CD8-positive, alpha-beta memory T cell (primary cell): ENCODE results near the gene SENP3. TPM values are rescaled to one million over a fixed set of nuclear protein-coding genes. Genes with fewer than 3 reads are reported as not detected.
A peak's percentile ranks its signal among the peaks of the same experiment; 100 is the strongest.

Experiments
- CTCF ChIA-PET: fragments of 350-600 bp; sonication (Branson Sonifier 250); formaldehyde crosslinking; loops from one replicate; lab custom pipeline; 2021; ENCODE audit warnings: antibody characterized with exemption; lab: Charles Lee
- POLR2A ChIA-PET: fragments of 350-600 bp; sonication (Branson Sonifier 250); formaldehyde crosslinking; loops from one replicate; lab custom pipeline; 2021; ENCODE audit warnings: antibody characterized with exemption; lab: Charles Lee
- DNase-seq, 5 donors: peaks; one replicate each; pipeline versions ENCODE4 v3.0.0 to v3.0.0-alpha.2; 2020 to 2022; ENCODE audit warnings: mixed read lengths in 1 of 5
- H3K27ac ChIP-seq: one replicate; pipeline ENCODE4 v1.7.0; 2013; ENCODE audit warnings: low read depth, mild to moderate bottlenecking, low read length, moderate library complexity
- H3K27me3 ChIP-seq: 2 replicates; pipeline ENCODE4 v1.7.0; 2013; ENCODE audit warnings: low read length, mild to moderate bottlenecking; ENCODE audit not compliant: insufficient read depth, poor library complexity, severe bottlenecking
- H3K36me3 ChIP-seq: 2 replicates; pipeline ENCODE4 v1.7.0; 2013; ENCODE audit warnings: mild to moderate bottlenecking, low read length, moderate library complexity; ENCODE audit not compliant: insufficient read depth
- H3K4me1 ChIP-seq: 2 replicates; pipeline ENCODE4 v1.7.0; 2013; ENCODE audit warnings: mild to moderate bottlenecking, low read length, moderate library complexity; ENCODE audit not compliant: insufficient read depth
- H3K4me3 ChIP-seq: 2 replicates; pipeline ENCODE4 v1.7.0; 2013; ENCODE audit warnings: mild to moderate bottlenecking, low read length
- H3K9me3 ChIP-seq: 2 replicates; pipeline ENCODE4 v1.7.0; 2013; ENCODE audit warnings: mild to moderate bottlenecking, low read length
- H3K27ac Mint-ChIP-seq, 8 donors: one replicate each; pipeline ENCODE4 v1.8.0; 2020 to 2021; ENCODE audit warnings: mixed read lengths in 8 of 8, mild to moderate bottlenecking in 6 of 8, inconsistent platforms in 3 of 8, moderate library complexity in 3 of 8
- H3K27me3 Mint-ChIP-seq, 2 donors: one replicate each; pipeline ENCODE4 v1.8.0; 2020 to 2021; ENCODE audit warnings: mixed read lengths in 2 of 2, mild to moderate bottlenecking in 1 of 2, moderate library complexity in 1 of 2
- H3K36me3 Mint-ChIP-seq, 3 donors: one replicate each; pipeline ENCODE4 v1.8.0; 2020 to 2021; ENCODE audit warnings: mixed read lengths in 3 of 3, inconsistent platforms in 1 of 3, mild to moderate bottlenecking in 1 of 3
- H3K4me1 Mint-ChIP-seq, 3 donors: one replicate each; pipeline ENCODE4 v1.8.0; 2020 to 2021; ENCODE audit warnings: mixed read lengths in 3 of 3, inconsistent platforms in 1 of 3, mild to moderate bottlenecking in 1 of 3
- H3K4me3 Mint-ChIP-seq, 7 donors: one replicate each; pipeline ENCODE4 v1.8.0; 2020 to 2021; ENCODE audit warnings: mixed read lengths in 7 of 7, mild to moderate bottlenecking in 6 of 7, moderate library complexity in 4 of 7, inconsistent platforms in 2 of 7
- H3K9me3 Mint-ChIP-seq, 5 donors: one replicate each; pipeline ENCODE4 v1.8.0; 2020 to 2022; ENCODE audit warnings: mixed read lengths in 5 of 5, mild to moderate bottlenecking in 3 of 5, moderate library complexity in 2 of 5, inconsistent platforms in 1 of 5
- polyA plus RNA-seq: library from polyadenylated mRNA; unstranded; fragments of 300-500 nt; fragmentation: Illumina TruSeq; gene quantifications from one replicate; pipeline ENCODE4 v1.2.3, GENCODE V29; 2021
- total RNA-seq, 2 experiments: library from RNA; stranded (reverse); gene quantifications; one replicate each; pipeline ENCODE4 v1.2.3, GENCODE V29; 2021

The SENP3 gene
- total and polyA plus RNA-seq, 3 experiments from 2014 or later = 12.0 to 121 (median 111) TPM

GRCh38 chr17:7613769-7614424 is 52.2 kb downstream of the SENP3 start:
- peak overlapping the region; percentile 77 to 99 (median 89) for H3K27ac Mint-ChIP-seq
- peak overlapping the region; percentile 61 for H3K4me3 ChIP-seq
- H3K27ac ChIP-seq = peak overlapping the region; percentile 71
- H3K9me3 Mint-ChIP-seq = no peaks in the 10 kb centered on the region
- H3K36me3 Mint-ChIP-seq = peaks cover 0 to 16% (median 0%) of the 10 kb centered on the region in 3 donors
- peaks cover 34 to 48% (median 40%) of the 10 kb centered on the region in 3 donors for H3K4me1 Mint-ChIP-seq
- DNase-seq = no peak
- ChIA-PET POLR2A (interaction anchor here (0.6 to 3.2 kb wide), 8 partner anchors 13 to 130 kb away, joined by 3 to 61 read pairs (median 10); partner anchors contain the start of genes CD68, MPDU1, POLR2A and SAT2), CTCF (interaction anchor here (1.0 to 3.3 kb wide), 6 partner anchors 25 to 73 kb away, joined by 3 to 29 read pairs (median 8); partner anchors contain the start of genes ATP1B2, MPDU1, SENP3 and TP53)
- no peaks in the 10 kb centered on the region for H3K27me3 ChIP-seq
- no peaks in the 10 kb centered on the region for H3K36me3 ChIP-seq
- peak overlapping the region; percentile 82 to 91 (median 88) for H3K4me3 Mint-ChIP-seq
- peaks cover 26% of the 10 kb centered on the region for H3K4me1 ChIP-seq
- H3K9me3 ChIP-seq = no peaks in the 10 kb centered on the region
- no peaks in the 10 kb centered on the region for H3K27me3 Mint-ChIP-seq

DNA sequence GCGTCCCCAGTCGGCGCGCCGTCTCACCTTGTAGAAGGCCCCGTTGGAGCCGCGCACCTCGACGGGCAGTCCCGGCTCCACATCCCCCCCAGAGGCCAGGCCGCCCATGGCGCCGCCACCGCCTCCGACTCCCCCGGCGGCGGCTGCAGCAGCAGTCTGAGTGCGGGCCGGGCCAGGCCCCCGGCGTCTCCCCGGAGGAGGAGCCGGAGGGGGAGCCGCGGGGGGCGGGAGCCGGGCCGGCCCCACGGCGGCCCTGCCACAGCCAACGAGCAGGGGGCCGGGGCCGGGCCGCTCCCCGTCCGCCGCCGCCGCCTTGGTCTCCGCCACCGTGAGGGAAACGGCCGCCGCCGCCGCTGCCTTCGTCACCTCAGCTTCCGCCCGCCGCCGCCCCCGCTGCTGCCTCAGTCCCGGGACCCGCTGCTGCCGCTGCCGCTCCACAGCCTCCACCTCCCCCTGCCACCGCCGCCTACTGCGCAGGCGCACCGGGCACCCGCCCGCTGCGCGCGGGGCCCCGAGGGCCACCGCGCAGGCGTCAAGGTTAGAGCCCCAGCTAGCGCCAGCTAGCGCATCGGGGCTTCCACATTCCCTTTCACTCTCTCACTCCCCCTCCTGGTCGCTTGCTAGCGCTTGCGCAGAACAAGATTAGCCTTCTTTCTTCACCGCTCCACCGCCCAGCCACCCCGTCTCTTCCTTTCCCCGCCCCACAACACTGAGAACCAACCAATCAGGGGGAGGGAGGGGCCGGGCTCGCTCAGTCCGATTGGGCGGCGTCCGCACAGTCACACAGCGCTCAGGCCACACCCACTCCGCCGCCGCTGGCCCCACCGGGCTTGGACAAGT is 52.9 kb downstream of the SENP3 start, which contains the start of gene FXR2:
Gene FXR2 (minus strand): TSS at position 473 of the 840 bp plus-strand sequence. CDS start 365 bp downstream, at position 108.
- Mint-ChIP-seq H3K36me3 (peaks cover 0 to 16% (median 0%) of the 10 kb centered on the region in 3 donors), H3K27me3 (no peaks in the 10 kb centered on the region), H3K27ac (peak within 1 kb of the TSS; percentile 87 to 99 (median 96)), H3K9me3 (no peaks in the 10 kb centered on the region), H3K4me3 (peak within 1 kb of the TSS; percentile 82 to 96 (median 92)), H3K4me1 (peaks cover 31 to 41% (median 36%) of the 10 kb centered on the region in 3 donors)
- CTCF ChIA-PET = interaction anchor here (0.6 to 3.4 kb wide), 15 partner anchors 9 to 102 kb away, joined by 3 to 34 read pairs (median 5); partner anchors contain the start of genes ATP1B2, MPDU1, SAT2 and SENP3
- H3K4me1 ChIP-seq = peaks cover 26% of the 10 kb centered on the region
- H3K9me3 ChIP-seq = no peaks in the 10 kb centered on the region
- DNase-seq = peak; percentile 98 to 99 (median 98)
- POLR2A ChIA-PET = interaction anchor here (0.6 to 3.2 kb wide), 12 partner anchors 9 to 179 kb away, joined by 3 to 61 read pairs (median 6); partner anchors contain the start of genes CD68, MPDU1, POLR2A and SAT2
- H3K4me3 ChIP-seq = peak within 1 kb of the TSS; percentile 93
- H3K36me3 ChIP-seq = no peaks in the 10 kb centered on the region
- H3K27ac ChIP-seq = peak within 1 kb of the TSS; percentile 88
- H3K27me3 ChIP-seq = no peaks in the 10 kb centered on the region

GRCh38 chr17:7615265-7615747 is 53.6 kb downstream of the SENP3 start:
- Mint-ChIP-seq H3K27me3 (no peaks in the 10 kb centered on the region), H3K9me3 (no peaks in the 10 kb centered on the region), H3K36me3 (peaks cover 0 to 16% (median 0%) of the 10 kb centered on the region in 3 donors), H3K4me3 (peak overlapping the region; percentile 82 to 96 (median 92)), H3K4me1 (peaks cover 31 to 37% (median 34%) of the 10 kb centered on the region in 3 donors), H3K27ac (peak overlapping the region; percentile 87 to 99 (median 96))
- Histone ChIP-seq H3K9me3 (no peaks in the 10 kb centered on the region), H3K4me3 (peak overlapping the region; percentile 93), H3K36me3 (no peaks in the 10 kb centered on the region), H3K27me3 (no peaks in the 10 kb centered on the region), H3K27ac (peak overlapping the region; percentile 88), H3K4me1 (peaks cover 26% of the 10 kb centered on the region)
- ChIA-PET POLR2A (interaction anchor here (0.6 to 3.2 kb wide), 12 partner anchors 9 to 180 kb away, joined by 3 to 61 read pairs (median 6); partner anchors contain the start of genes CD68, MPDU1, POLR2A and SAT2), CTCF (interaction anchor here (0.7 to 3.4 kb wide), 11 partner anchors 10 to 102 kb away, joined by 3 to 34 read pairs (median 5); partner anchors contain the start of genes MPDU1, SAT2, SENP3 and TP53)
- no peak for DNase-seq

DNA sequence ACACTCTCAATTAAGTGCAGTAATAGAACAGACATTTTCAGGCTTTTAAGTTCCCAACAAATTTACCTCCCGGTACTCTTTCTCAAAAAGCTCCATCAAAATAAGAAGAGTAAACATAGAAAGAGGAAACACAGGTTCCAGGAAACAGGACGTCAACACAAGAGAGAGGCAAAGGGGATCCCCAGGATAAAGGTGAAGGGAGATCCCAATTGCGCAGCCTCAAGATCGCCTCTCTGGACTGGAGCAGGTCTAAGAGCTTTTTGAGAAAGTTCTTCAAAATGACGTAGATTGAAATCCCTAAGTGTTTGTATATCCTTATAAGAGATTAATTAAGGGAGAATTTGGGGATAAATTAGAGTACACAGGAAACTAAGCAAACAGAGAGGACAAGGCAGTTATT is 56.9 kb downstream of the SENP3 start:
- Mint-ChIP-seq H3K4me3 (peak overlapping the region in 1 of 7 donors; percentile 45), H3K27me3 (no peaks in the 10 kb centered on the region), H3K9me3 (no peaks in the 10 kb centered on the region), H3K36me3 (peaks cover 0 to 5% (median 0%) of the 10 kb centered on the region in 3 donors), H3K27ac (no peak overlapping the region), H3K4me1 (peaks cover 5 to 6% (median 6%) of the 10 kb centered on the region in 3 donors)
- Histone ChIP-seq H3K9me3 (no peaks in the 10 kb centered on the region), H3K36me3 (no peaks in the 10 kb centered on the region), H3K4me1 (peaks cover 4% of the 10 kb centered on the region), H3K27me3 (no peaks in the 10 kb centered on the region), H3K27ac (no peak overlapping the region), H3K4me3 (no peak overlapping the region)
- ChIA-PET CTCF (interaction anchor here (1.3 kb wide), 1 partner anchor 35 kb away, joined by 3 read pairs; the partner anchor contains the start of gene MPDU1), POLR2A (interaction anchor here (0.7 kb wide), 1 partner anchor 296 kb away, joined by 3 read pairs; no protein-coding TSS in a partner anchor)
- DNase-seq = no peak

GRCh38 chr17:7620835-7621234 is 59.1 kb downstream of the SENP3 start:
- ChIA-PET POLR2A (no interaction called here), CTCF (interaction anchor here (1.2 kb wide), 1 partner anchor 66 kb away, joined by 4 read pairs; the partner anchor contains the start of gene TP53)
- Histone ChIP-seq H3K36me3 (no peaks in the 10 kb centered on the region), H3K9me3 (no peaks in the 10 kb centered on the region), H3K4me3 (no peak overlapping the region), H3K4me1 (no peaks in the 10 kb centered on the region), H3K27me3 (no peaks in the 10 kb centered on the region), H3K27ac (no peak overlapping the region)
- H3K27ac Mint-ChIP-seq = no peak overlapping the region
- H3K36me3 Mint-ChIP-seq = no peaks in the 10 kb centered on the region
- no peaks in the 10 kb centered on the region for H3K27me3 Mint-ChIP-seq
- no peaks in the 10 kb centered on the region for H3K4me1 Mint-ChIP-seq
- no peak for DNase-seq
- no peaks in the 10 kb centered on the region for H3K9me3 Mint-ChIP-seq
- H3K4me3 Mint-ChIP-seq = no peak overlapping the region

Other genes starting within 250 kb of the SENP3 start
Only the 30 nearest of the 31 such genes appear.
- gene NEURL4, start 232.6 kb upstream of the SENP3 start, total RNA-seq = 10 to 100 TPM; 60.1 to 60.7 TPM
- gene NEURL4, start 232.6 kb upstream of the SENP3 start, polyA plus RNA-seq = 2.7 TPM
- 100 to 1,000 TPM; 216 to 225 TPM for gene ACAP1, start 225.4 kb upstream of the SENP3 start, total RNA-seq
- 274 TPM for gene ACAP1, start 225.4 kb upstream of the SENP3 start, polyA plus RNA-seq
- 1 to 10 TPM; 4.6 to 5.1 TPM for gene KCTD11, start 209.8 kb upstream of the SENP3 start, total RNA-seq
- gene KCTD11, start 209.8 kb upstream of the SENP3 start, polyA plus RNA-seq = 1.9 TPM
- not detected for gene TMEM95, start 206.8 kb upstream of the SENP3 start, total RNA-seq
- not detected for gene TMEM95, start 206.8 kb upstream of the SENP3 start, polyA plus RNA-seq
- gene TNK1, start 180.8 kb upstream of the SENP3 start, total RNA-seq = 1 to 10 TPM; 4.4 to 5.8 TPM
- 3.1 TPM for gene TNK1, start 180.8 kb upstream of the SENP3 start, polyA plus RNA-seq
- 10 to 100 TPM; 79.1 to 81.6 TPM for gene PLSCR3, start 167.4 kb upstream of the SENP3 start, total RNA-seq
- 152 TPM for gene PLSCR3, start 167.4 kb upstream of the SENP3 start, polyA plus RNA-seq
- gene TMEM256, start 157.8 kb upstream of the SENP3 start, total RNA-seq = 10 to 100 TPM; 45.4 to 51.4 TPM
- gene TMEM256, start 157.8 kb upstream of the SENP3 start, polyA plus RNA-seq = 62.4 TPM
- gene NLGN2, start 154.1 kb upstream of the SENP3 start, total RNA-seq = 1 to 10 TPM; 5.6 to 6.6 TPM
- gene NLGN2, start 154.1 kb upstream of the SENP3 start, polyA plus RNA-seq = 0.06 TPM
- not detected for gene SPEM1, start 141.6 kb upstream of the SENP3 start, total RNA-seq
- not detected for gene SPEM1, start 141.6 kb upstream of the SENP3 start, polyA plus RNA-seq
- gene SPEM2, start 136.3 kb upstream of the SENP3 start, total RNA-seq = not detected
- not detected for gene SPEM2, start 136.3 kb upstream of the SENP3 start, polyA plus RNA-seq
- not detected for gene SPEM3, start 133.1 kb upstream of the SENP3 start, total RNA-seq
- not detected for gene SPEM3, start 133.1 kb upstream of the SENP3 start, polyA plus RNA-seq
- gene TMEM102, start 126.5 kb upstream of the SENP3 start, total RNA-seq = 10 to 100 TPM; 11.1 to 11.9 TPM
- 23.3 TPM for gene TMEM102, start 126.5 kb upstream of the SENP3 start, polyA plus RNA-seq
- gene FGF11, start 122.4 kb upstream of the SENP3 start, total RNA-seq = 1 to 10 TPM in 1 of 2 experiments, under 1 TPM in 1; 0.85 to 1.1 TPM
- 0.12 TPM for gene FGF11, start 122.4 kb upstream of the SENP3 start, polyA plus RNA-seq
- gene CHRNB1, start 116.9 kb upstream of the SENP3 start, total RNA-seq = 1 to 10 TPM; 6.0 to 6.3 TPM
- gene CHRNB1, start 116.9 kb upstream of the SENP3 start, polyA plus RNA-seq = 24.7 TPM
- gene ZBTB4, start 82.3 kb upstream of the SENP3 start, total RNA-seq = 10 to 100 TPM; 22.8 to 23.1 TPM
- 24.1 TPM for gene ZBTB4, start 82.3 kb upstream of the SENP3 start, polyA plus RNA-seq
- not detected for gene SLC35G6, start 80.5 kb upstream of the SENP3 start, total RNA-seq
- gene SLC35G6, start 80.5 kb upstream of the SENP3 start, polyA plus RNA-seq = 0.12 TPM
- 100 to 1,000 TPM; 190 to 192 TPM for gene POLR2A, start 77.6 kb upstream of the SENP3 start, total RNA-seq
- 69.6 TPM for gene POLR2A, start 77.6 kb upstream of the SENP3 start, polyA plus RNA-seq
- gene TNFSF12, start 12.9 kb upstream of the SENP3 start, total RNA-seq = 10 to 100 TPM; 18.6 to 22.5 TPM
- 60.8 TPM for gene TNFSF12, start 12.9 kb upstream of the SENP3 start, polyA plus RNA-seq
- 1 to 10 TPM in 1 of 2 experiments, under 1 TPM in 1; 0.80 to 1.6 TPM for gene TNFSF13, start 3.2 kb upstream of the SENP3 start, total RNA-seq
- gene TNFSF13, start 3.2 kb upstream of the SENP3 start, polyA plus RNA-seq = not detected
- gene CD68, start 17.7 kb downstream of the SENP3 start, total RNA-seq = 10 to 100 TPM; 11.1 to 12.7 TPM
- gene CD68, start 17.7 kb downstream of the SENP3 start, polyA plus RNA-seq = 1.2 TPM
- 100 to 1,000 TPM; 115 to 124 TPM for gene MPDU1, start 21.9 kb downstream of the SENP3 start, total RNA-seq
- 40.5 TPM for gene MPDU1, start 21.9 kb downstream of the SENP3 start, polyA plus RNA-seq
- under 1 TPM; 0.29 to 0.31 TPM for gene SOX15, start 28.2 kb downstream of the SENP3 start, total RNA-seq
- gene SOX15, start 28.2 kb downstream of the SENP3 start, polyA plus RNA-seq = not detected
- gene FXR2, start 53.0 kb downstream of the SENP3 start, total RNA-seq = 10 to 100 TPM; 45.7 to 45.9 TPM
- gene FXR2, start 53.0 kb downstream of the SENP3 start, polyA plus RNA-seq = 20.4 TPM
- gene SAT2, start 65.9 kb downstream of the SENP3 start, total RNA-seq = 10 to 100 TPM; 18.4 to 21.6 TPM
- 37.0 TPM for gene SAT2, start 65.9 kb downstream of the SENP3 start, polyA plus RNA-seq
- gene SHBG, start 68.2 kb downstream of the SENP3 start, total RNA-seq = not detected
- not detected for gene SHBG, start 68.2 kb downstream of the SENP3 start, polyA plus RNA-seq
- gene ATP1B2, start 89.0 kb downstream of the SENP3 start, total RNA-seq = under 1 TPM; 0.40 to 0.53 TPM
- gene ATP1B2, start 89.0 kb downstream of the SENP3 start, polyA plus RNA-seq = not detected
- gene TP53, start 125.6 kb downstream of the SENP3 start, total RNA-seq = 100 to 1,000 TPM; 150 to 151 TPM
- 33.5 TPM for gene TP53, start 125.6 kb downstream of the SENP3 start, polyA plus RNA-seq
- 10 to 100 TPM; 29.1 to 31.3 TPM for gene WRAP53, start 126.6 kb downstream of the SENP3 start, total RNA-seq
- gene WRAP53, start 126.6 kb downstream of the SENP3 start, polyA plus RNA-seq = 16.6 TPM
- gene EFNB3, start 143.3 kb downstream of the SENP3 start, total RNA-seq = not detected
- not detected for gene EFNB3, start 143.3 kb downstream of the SENP3 start, polyA plus RNA-seq
- gene DNAH2, start 155.8 kb downstream of the SENP3 start, total RNA-seq = not detected
- not detected for gene DNAH2, start 155.8 kb downstream of the SENP3 start, polyA plus RNA-seq